Activated naive CD4-positive, alpha-beta T cell treated with anti-CD3 and anti-CD28 coated beads, Interleukin-2, amount 50 U/mL, for 16 hours (primary cell): ENCODE measurements around the gene SF3B2.
"Not testable (repeated sequence)": the region's sequence is repeated elsewhere in the genome, so short reads cannot be mapped to it uniquely, and the experiment has no call there.

ENCODE experiments used
- DNase-seq: peaks from one replicate; pipeline ENCODE4 v3.0.0-alpha.2; 2020

Gene SF3B2, protein sequence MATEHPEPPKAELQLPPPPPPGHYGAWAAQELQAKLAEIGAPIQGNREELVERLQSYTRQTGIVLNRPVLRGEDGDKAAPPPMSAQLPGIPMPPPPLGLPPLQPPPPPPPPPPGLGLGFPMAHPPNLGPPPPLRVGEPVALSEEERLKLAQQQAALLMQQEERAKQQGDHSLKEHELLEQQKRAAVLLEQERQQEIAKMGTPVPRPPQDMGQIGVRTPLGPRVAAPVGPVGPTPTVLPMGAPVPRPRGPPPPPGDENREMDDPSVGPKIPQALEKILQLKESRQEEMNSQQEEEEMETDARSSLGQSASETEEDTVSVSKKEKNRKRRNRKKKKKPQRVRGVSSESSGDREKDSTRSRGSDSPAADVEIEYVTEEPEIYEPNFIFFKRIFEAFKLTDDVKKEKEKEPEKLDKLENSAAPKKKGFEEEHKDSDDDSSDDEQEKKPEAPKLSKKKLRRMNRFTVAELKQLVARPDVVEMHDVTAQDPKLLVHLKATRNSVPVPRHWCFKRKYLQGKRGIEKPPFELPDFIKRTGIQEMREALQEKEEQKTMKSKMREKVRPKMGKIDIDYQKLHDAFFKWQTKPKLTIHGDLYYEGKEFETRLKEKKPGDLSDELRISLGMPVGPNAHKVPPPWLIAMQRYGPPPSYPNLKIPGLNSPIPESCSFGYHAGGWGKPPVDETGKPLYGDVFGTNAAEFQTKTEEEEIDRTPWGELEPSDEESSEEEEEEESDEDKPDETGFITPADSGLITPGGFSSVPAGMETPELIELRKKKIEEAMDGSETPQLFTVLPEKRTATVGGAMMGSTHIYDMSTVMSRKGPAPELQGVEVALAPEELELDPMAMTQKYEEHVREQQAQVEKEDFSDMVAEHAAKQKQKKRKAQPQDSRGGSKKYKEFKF

DNA sequence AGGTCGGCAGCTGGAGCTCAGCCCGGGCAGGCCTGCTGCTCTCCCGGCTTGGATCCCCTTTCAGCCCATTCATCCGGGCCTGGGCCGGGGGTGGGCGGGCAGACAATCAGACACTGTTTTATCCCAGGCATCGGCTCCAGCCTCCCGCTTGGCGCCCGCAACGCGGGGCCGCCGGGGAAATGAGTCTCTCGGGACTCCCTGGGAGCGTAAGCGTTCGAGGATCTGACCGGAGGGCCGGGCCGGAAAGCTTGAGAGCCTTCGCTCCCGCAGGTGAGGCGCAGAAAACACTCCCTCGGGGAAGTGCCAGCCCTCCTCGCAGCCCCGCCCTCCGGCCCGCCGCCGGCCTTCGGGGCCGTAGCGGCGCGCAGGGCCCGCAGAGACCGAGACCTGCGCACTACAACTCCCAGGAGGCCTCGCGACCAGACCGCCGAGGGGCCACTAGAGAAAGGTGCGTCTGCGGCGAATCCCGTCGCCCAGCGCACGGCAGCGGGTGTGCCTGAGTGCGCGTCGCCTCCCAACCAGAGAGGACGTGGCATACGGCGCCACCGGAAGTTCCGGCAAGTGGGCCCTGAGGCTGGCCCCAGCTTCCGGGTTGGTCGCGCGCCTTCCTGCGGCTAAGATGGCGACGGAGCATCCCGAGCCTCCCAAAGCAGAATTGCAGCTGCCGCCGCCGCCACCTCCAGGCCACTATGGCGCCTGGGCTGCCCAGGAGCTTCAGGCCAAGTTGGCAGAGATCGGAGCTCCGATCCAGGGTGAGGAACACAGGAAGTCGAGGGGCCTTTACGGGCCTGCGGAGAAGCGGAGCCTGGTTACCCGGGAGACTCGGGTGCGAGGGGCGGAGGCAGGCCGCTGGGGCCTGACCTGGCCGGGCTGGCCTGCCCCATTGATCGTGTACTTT is at the start of gene SF3B2:
TSS of gene SF3B2 (plus strand) at position 599 of the 898 bp plus-strand sequence. CDS start at position 620, 21 bp downstream.
- peak; percentile 97 for DNase-seq

DNA sequence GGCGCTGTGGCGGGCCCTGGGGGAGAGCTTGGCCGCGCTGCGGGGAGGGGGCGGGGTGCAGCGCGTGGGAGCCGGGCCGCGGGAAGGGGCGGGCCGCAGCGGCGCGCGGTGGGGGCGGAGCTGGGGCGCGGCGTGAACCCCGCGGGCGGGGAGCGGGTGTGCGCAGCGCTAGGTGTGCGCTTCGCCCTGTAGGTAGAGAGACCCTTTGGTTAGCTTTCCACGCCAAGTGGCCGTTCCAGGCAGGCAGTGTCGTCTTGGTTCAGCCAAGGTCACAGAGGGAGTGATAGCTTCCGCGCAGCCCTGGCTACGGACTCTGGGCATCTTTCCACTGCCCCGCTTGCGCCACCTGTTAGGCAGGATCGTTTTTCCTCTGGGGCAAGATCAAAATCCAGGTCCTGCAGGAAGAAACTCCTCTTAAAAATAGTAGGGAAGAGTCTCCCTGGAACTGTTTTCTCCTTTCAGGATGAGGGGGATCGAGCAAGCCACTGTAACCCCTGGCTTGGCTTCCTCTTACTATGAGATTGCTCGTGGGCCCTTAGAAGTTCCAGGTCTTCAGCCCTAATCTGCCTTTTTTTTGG is 49.4 kb upstream of the SF3B2 start:
- DNase-seq, result peak; percentile 77

DNA sequence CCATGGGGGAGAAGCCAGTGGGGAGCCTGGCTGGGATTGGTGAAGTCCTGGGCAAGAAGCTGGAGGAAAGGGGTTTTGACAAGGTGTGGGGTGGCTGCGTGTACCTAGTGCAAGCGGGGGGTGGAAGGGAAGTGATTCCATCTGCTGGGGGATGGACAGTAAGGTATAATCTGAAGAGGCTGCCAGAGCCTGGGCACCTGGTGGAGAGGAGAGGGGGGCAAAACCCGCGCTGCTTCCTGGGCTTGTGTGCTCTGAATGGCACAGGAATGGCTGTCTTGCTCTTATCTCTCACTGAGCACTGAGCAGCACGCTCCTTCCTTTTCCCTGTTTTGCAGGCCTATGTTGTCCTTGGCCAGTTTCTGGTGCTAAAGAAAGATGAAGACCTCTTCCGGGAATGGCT is 48.9 kb upstream of the SF3B2 start:
- DNase-seq, result no peak

DNA sequence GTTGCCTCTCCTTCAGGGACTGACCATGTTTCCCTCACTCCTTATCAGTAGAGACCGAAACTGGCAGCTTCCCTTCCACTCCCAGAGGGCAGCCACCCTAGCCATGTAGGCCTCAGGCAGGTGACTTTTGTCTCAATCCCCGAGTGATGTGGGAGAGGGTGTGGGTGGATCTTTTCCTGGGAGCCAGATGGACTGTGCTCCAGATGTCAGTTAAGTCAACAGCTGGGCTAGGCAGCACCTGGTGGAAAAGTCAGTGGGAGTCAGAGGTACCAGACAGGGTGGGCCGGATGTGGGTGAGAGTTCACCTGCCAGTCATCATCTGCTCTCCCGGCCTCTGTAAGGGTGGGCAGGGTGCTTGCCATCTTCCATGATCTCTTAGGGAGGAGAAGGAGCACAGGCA is 48.0 kb upstream of the SF3B2 start:
- DNase-seq, result no peak

DNA sequence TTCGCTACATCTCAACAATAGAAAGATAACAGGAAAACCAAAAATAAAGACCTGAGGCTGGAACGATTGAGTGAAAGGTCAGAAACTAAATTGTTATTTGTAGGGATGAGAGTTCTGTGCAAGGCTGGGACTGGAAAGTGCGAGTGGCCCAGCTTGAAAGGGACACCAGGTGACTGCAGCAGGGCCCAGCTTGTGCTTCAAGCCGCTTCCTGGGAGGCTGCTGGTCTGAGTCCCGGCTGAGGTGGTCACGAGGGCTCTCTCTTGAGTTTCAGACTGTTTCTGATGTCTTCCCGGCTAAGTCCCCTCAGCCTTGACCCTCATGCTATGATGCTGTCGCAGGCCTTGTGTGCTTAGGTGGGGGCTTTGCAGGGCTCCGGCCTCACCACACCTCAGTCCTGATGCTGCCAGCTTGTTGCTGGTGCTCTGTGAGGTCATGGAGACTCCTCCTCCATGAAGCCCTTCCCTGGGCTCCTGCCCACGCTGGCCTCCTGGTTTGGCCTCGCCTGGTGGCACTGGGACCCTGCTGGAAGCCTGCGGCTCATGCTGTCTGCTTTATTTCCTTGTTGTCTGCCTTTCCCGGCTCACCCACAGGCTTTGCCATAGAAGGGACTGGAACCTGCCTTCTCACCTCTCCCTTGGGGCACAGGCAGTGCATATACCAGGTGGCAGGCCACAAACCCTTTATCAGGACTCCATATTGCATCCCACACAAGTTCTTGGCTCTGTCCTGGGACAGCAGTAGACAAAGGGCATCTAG is 45.9 kb upstream of the SF3B2 start:
- DNase-seq, result no peak

DNA sequence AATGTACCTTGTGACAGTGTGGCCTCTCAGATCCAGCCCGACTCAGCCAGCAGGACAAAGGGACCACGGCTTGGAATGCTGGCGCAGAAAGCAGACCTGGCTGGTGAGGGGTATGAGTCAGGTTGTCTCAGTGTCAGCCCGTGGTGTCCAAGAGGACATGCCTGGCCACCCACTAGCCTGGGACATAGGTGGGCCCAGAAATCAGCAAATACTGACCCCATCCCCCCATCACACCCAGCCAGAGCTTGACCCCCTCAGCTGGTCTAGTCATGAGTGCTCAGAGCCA is 45.3 kb upstream of the SF3B2 start:
- no peak for DNase-seq

DNA sequence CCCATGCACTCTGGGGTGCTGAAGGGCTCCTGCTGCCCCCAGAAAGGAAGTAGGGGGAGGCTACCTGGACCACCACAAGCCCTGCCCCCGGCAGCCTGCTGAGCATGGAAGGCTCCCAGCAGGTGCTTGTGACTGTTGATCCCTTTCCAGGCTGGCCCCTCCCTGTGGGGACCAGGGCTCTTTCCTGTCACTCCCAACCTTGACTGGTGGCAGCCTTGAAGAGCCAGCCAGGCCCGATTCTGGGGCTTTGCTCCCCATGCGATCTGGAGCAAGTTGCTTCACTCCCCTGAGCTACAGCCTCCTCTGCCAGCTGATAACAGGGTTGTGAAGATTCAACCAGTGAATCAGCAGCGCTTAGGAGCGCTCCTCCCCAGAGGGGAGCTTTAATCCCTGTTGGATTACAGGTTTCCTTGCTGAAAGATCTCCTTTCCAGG is 44.9 kb upstream of the SF3B2 start:
- no peak for DNase-seq

DNA sequence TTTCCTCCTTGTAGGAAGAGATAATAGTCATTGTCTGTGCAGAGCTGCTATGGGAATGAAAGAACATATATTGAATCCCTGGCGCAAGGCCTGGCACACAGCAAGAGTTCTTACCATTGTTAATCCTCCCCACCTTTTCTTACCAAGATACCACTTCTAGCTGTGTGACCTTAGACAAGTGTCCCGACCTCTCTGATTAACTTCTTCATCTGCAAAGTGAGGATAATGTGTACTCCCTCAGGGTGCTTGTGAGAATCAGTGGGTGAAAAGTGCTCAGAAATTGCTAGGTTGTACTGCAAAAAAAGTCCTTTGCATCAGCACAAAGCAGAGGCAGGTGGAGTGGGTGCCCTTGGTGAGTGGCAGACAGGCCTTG is 44.1 kb upstream of the SF3B2 start:
- DNase-seq, result no peak

DNA sequence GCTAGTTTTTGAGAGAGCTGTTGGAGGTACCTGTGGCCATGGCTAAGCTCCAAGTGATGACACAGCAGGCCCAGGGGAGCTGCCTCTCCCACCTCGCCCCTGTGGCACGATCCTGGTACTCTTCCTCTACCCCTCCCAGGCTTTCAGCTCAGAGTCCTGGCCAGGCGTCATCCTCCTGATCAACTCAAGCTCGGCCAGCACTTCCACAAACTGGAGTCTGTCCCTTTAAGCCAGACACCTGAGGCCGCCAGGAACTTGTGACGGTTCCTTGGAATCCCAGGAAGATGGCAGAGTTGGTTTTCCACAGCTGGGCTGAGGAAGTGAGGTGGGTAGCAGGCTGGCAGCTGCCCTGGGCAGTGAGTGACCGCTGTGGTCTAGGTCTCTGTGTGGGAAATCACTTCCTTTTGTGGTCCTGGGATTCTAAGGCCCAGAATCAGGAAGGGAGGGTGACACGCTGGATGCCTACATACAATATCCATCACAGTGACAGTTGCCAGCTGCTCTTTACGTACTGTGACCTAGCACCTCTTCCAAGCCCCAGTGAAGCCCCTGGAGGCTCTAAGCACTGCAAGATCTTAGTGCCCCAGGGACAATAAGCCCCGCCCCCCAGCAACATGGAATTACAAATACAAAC is 43.6 kb upstream of the SF3B2 start:
- no peak for DNase-seq

DNA sequence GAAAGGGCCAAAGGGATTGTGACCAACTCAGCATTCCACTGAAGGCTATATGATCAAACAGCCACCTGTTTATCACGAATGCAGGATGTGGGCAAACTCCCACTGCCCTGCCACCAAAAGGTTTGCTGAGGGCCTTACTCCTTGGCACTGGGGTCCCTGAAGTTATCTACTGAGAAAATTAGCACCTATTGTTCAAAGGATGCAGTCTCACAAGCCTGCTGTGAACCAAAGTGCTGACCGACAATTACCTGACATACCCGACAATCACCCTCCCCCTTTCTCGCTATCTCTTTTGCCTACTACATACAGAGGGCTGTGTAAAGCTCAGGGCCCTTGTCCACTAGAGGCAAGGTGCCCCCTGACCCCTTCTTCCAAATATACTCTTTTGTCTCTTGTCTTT is 42.1 kb upstream of the SF3B2 start:
- not testable (repeated sequence) for DNase-seq

DNA sequence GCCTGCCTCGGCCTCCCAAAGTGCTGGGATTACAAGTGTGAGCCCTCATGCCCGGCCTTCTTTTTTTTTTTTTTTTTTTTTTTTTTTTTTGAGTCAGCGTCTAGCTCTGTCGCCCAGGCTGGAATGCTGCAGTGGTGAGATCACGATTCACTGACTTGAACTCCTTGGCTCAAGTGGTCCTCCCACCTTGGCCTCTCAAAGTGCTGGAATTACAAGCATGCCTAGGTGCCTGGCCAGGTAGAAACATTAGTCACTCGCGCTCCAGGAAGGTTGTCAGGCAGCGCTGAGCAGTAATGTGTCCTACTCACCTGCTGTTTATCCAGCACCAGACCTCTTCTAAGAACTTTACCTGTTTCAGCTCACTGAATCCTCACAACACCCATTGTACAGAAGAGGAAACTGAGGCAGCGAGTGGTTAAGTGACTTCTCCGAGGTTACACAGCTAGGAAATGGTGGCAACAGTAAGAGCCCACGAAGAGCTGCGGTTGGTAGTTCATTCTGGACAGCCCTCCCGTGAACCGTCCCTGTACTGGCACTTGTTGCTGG is 40.9 kb upstream of the SF3B2 start:
- no peak for DNase-seq

DNA sequence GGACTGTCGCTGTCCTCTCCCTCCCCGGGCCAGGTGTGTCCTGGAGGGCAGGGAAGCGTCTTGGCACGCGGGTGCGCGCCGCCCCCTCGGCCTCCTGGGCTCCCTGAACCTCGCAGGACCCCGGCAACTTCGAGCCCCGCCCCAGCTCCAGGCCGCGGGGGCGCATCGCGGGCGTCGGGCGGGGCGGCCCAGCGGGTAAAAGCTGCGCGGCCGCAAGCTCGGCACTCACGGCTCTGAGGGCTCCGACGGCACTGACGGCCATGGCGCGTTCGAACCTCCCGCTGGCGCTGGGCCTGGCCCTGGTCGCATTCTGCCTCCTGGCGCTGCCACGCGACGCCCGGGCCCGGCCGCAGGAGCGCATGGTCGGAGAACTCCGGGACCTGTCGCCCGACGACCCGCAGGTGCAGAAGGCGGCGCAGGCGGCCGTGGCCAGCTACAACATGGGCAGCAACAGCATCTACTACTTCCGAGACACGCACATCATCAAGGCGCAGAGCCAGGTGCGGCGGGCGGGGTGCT is 40.3 kb upstream of the SF3B2 start, which contains the start of gene CST6:
TSS of gene CST6 (plus strand) at position 224 of the 519 bp plus-strand sequence. CDS start at position 261, 37 bp downstream.
- no peak for DNase-seq

DNA sequence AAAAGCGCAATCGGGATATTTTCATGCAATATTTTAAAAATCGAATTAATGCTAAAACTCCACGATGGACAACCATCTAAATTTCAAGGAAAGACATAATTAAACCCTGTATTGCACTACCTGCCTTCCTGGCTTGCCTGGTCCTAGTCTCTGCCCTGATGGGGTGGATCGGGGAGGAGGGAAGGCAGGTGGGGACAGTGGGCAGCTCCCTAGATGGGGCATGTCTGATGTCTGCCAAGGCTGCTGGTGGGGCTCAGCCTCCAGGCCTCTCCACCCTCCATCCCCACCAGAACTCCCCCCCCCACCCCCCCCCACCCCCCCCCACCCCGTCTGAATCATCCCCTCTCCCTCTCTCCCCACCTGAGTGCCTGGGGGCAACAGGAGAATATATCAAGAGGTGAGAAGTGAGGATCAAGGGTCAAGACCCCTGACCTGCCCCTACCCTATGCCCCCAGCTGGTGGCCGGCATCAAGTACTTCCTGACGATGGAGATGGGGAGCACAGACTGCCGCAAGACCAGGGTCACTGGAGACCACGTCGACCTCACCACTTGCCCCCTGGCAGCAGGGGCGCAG is 39.7 kb upstream of the SF3B2 start:
- DNase-seq, result no peak

DNA sequence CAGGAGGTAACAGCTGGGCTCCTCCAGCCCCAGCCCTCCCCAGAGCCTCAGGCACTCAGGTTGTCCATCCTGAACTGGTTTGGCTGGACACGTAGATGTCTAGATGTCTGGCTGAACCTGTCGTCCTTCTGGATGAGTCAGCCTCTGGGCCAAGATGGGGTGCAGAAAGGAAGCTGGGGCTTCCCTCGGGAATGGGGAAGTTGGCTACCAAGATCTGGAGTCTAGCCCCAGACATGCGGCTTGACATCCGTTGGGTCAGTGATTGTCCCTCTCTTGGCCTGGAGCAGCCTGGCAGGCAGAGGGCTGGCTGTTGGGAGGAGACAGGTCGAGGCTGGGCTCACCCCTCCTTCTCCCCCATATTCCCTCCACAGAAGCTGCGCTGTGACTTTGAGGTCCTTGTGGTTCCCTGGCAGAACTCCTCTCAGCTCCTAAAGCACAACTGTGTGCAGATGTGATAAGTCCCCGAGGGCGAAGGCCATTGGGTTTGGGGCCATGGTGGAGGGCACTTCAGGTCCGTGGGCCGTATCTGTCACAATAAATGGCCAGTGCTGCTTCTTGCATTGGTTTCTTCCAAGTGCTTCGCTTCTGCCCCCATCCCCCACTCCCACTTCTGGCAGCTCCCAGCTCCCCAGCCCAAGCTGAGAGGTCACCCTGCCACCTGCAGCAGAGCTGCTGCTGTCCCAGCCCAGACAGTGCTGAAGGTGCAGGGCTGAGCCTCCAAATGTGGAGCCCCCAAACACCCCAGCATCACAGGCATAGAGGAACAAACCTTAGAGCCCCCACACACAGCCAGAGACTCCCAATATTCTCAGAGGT is 39.0 kb upstream of the SF3B2 start:
- DNase-seq, result no peak

DNA sequence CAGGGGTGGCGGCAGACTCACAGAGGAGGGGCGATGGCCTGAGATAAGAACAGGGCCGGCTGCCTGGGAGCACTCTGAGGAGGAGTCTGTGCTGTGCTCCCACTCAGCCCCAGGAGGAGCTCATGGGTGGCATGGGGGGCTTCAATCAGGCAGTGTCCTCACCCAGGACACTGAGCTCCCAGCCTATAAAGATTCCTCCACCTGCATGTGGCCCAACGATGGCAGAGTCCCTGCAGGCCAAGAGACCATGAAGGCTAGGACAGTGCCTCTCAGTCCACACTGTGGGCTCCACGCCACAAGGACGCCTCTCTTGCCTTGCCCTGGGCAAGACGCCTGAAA is 38.4 kb upstream of the SF3B2 start:
- DNase-seq, result no peak

DNA sequence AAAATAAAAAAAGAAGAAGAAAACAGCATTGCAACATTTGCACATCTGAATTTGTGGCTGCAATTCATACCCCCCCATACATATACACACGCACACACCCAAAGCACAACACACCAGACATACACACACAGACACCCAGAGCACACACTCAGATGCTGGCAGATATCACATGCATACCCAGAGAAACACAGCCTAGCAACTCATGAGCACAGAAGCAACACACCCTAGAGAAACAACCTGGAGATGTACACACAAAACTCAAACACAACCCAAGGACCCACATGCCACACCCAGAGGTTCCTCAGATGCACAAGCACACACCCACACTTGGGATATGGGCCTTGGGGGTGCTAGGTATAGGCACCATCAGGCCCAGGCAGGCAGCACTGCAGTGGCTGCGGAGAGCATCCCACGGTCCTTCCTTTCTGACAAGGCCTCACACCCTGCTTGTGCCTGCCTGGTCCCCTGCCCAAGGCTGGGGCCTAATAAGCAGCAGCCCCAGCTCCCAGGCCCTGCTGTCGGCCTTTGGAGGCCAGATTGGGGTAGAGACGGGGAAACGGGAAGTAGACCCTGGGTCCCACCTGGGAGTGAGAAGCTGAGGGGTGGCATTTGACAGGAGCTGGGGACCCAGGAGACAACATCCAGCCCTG is 37.2 kb upstream of the SF3B2 start:
- DNase-seq, result no peak

DNA sequence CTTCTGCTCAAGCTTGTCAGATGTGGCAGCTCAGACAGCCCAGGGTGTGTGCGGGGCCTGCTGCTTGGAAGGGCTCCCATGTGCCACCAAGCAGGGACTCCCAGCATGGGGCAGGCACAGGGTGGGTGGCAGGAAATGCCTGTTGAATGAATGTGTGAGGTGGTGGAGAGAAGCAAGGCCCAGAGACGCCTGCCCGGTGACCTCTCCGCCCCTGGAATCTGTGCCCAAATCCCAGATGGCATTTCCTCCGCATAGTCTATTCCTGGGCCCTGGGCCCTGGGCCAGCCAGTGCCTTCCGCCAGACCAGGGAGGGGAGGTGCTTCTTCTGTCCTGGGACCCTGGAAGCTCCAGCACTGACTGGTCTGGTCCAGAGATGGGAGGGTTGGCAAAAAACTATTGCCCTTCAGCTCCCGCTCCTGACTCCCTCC is 36.7 kb upstream of the SF3B2 start:
- DNase-seq, result no peak

DNA sequence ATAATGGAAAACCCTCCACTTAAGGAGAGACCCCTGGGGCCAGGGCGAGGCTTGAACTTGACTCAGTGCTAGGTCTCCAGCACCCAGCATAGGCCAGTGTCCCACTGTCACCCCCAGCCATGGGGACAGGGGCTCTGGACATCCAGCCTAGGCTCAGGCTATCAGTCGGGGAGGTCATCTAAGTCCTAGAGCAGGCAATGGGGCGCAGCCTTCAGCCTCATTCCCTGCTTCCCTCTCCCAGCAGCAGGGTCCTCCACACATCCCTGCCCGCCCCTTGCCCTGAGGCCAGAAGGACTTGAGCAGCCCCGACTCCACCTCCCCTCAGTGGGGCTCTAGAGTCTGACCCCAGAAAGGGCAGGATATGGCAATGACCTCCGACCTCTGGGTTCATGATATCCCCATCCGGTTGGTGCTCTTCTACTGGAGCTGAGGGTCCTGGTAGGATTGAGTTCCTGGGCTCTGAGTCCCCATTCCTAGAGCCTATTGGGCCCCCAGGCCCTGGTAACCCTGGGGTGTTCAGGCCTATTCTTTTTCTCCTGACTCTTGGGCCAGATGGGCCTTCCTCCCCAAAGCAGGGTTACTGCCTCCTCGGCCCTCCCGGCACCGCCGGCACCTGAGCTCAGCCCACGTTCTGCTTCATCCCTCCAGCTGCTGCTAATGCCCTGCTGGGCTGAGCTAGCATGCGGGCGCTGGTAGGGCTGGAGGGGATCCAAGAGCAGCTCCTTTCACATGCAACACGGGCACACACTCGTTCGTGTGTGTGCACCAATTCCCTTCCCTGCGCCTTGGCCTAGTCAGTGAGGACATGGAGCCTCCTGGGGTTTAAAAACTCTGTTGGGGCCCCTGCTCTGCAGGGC is 36.0 kb upstream of the SF3B2 start:
- DNase-seq, result no peak
